ENCODE results near the gene ABRAXAS1.
"Not testable (repeated sequence)": the region's sequence is repeated elsewhere in the genome, so short reads cannot be mapped to it uniquely, and the experiment has no call there.

ABRAXAS1 gene

GRCh38 chr4:83484500-83485461 lies at the start of gene ABRAXAS1:
TSS of gene ABRAXAS1 (minus strand) at chr4:83485100. CDS start at chr4:83485072, 28 bp downstream.
- DNase-seq, result peak; percentile 96

DNA sequence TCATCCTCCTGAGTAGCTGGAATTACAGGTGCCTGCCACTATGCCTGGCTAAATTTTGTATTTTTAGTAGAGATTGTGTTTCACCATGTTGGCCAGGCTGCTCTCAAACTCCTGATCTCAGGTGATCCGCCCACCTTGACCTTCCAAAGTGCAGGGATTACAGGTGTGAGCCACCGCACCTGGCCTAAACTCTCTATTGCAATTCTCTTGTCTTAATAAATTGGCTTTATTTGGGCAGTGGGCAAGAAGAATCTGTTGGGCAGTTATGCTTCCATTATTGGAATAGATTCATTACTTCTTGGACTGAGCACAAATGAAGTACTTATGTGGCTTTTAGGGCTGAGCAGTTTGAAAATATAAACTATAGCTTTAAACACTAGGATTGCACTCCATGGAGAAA lies 42.8 kb upstream of the ABRAXAS1 start:
- no peak for DNase-seq

GRCh38 chr4:83522239-83522638 lies 37.3 kb upstream of the ABRAXAS1 start:
- no peak for DNase-seq

DNA sequence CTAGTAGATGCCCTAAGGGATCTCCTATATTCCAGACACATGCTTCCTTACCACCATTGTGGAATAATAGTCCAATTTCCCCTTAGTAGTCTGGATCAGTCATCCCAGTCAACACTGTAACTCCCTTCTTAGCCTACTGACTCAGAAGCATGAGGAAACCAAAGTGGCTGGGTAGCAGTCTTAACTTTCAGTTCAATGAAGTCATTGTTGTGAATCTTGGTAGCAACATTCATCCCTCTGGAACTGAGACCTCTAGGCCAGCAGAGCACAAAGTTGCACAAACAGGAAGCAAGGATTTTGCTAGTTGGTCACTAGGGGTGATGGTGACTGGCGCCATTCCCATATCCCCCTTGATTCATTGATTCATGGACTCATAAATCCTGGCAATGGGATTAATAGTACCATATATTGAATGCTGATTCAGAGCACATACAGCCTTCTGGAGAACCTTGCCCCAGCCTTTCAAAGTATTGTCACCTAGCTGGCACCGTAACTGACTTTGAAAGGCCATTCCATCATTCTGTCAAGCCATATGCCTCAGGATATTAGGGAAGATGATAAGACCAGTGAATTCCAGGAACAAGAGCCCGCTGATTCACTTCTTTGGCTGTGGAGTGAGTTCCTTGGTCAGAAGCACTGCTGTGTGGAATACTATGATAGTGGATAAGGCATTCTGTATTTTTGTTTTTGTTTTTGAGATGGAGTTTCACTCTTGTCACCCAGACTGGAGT lies 31.3 kb upstream of the ABRAXAS1 start:
- no peak for DNase-seq

DNA sequence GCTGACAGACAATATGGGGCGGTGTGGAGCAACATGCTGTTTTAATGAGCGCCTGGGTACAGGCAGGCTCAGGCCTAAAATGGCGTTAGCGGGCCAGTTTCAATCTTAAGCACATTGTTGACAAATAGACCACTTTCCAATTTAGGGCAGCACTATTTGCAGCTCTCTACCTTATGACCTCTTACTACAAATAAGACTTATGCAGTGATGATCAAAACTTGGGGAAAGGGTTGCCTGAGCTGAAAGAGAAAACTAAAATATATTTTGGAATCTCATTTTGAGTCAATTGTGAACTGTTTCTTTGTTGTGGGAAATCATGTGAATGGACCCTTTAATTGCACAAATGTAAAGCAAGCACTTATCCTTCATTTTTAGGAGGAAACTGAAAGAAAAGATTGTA lies 25.5 kb upstream of the ABRAXAS1 start:
- DNase-seq, result no peak

DNA sequence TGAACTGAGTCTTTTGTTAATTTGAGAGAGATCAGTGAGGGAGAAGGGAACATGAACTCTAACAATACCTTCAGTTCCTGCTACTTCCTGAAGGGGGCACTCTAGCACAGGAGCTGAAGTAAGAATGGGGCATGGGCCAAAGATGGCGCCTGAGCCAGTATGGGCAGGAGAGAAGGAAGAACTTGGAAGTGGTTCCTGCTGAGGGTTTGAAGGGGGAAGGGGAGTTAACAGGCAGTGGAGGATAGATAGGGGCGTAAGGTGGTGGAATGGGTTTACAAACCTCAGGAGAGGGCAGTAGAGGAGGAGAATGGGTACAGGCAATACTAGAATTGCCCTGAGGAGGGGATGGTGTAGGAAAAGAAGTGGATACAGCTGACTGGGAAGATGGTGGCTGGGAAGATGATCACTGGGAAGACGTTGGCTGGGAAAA lies 24.3 kb upstream of the ABRAXAS1 start:
- DNase-seq, result peak; percentile 46

- no peak for DNase-seq
These were observed 20.1 kb upstream of the ABRAXAS1 start for GRCh38 chr4:83504996-83505395.

DNA sequence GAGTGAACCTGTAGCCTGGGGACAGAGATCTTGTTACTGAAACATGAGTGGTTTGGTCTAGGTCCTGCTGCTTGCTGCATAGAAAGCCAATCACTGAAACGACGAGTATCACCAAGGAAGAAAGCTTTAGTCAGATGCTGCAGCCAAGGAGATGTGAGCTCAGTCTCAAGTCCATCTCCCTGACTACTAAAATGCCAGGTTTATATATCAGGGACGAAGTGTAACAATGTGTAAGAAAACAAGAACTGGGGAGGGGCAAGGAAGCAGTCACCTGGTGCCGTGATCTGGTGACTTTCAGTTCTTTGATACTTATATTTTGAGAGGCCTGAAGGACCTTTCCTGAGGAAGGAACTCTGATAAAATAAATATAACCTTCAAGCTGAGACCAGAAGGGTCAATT lies 19.6 kb upstream of the ABRAXAS1 start:
- DNase-seq, result no peak

DNA sequence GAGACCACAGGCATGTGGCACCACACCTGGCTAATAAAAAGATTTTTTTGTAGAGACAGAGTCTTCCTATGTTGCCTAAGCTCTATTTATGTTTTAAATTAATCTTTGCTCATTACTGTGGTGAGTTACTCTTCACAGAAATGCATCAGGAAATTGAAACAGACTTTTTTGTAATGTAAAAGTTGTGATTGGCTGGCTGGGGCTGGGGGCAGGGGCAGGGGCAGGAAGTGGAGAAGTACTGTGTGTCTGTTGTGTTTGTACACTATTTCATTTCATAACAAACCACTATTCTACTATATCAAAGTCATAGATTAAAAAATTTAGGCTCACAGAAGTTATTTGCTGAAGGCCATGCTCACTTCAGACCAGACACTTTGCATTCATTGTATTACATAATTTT lies 19.1 kb upstream of the ABRAXAS1 start:
- DNase-seq, result peak; percentile 25

GRCh38 chr4:83501671-83502070 lies 16.8 kb upstream of the ABRAXAS1 start:
- not testable (repeated sequence) for DNase-seq

GRCh38 chr4:83498187-83498586 lies 13.3 kb upstream of the ABRAXAS1 start:
- no peak for DNase-seq

DNA sequence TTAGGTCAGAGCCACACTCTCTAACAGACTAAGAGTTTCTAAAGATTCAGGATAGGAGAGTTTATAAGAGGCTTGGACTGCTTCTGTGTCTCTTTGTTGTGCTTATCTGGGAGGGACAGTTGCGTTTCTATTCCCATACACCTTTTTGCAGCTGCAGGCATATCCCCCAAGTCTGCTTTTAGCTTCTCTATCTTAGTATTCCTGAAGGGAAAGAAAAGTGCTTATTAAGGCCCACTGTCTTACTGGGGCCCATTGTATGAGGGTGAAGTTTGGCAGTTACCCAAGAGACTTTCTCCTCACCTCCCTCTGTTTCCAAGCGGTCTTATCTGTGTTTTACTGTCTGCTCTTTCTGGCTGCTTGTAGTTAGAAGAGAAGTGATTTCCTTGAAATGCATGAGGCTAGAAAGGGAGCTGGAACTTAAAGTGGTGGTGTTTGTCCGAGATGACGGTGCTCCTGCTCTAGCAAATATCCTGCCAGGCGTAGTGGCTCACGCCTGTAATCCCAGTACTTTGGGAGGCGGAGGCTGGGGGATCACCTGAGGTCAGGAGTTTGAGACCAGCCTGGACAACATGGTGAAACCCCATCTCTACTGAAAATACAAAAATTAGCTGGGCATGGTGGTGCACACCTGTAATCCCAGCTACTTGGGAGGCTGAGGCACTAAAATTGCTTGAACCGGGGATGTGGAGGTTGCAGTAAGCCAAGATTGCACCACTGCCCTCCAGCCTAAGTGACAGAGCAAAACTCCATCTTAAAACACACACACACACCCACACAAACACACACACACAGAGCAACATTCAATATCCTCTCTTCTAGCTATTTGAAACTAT lies 11.4 kb upstream of the ABRAXAS1 start:
- not testable (repeated sequence) for DNase-seq

DNA sequence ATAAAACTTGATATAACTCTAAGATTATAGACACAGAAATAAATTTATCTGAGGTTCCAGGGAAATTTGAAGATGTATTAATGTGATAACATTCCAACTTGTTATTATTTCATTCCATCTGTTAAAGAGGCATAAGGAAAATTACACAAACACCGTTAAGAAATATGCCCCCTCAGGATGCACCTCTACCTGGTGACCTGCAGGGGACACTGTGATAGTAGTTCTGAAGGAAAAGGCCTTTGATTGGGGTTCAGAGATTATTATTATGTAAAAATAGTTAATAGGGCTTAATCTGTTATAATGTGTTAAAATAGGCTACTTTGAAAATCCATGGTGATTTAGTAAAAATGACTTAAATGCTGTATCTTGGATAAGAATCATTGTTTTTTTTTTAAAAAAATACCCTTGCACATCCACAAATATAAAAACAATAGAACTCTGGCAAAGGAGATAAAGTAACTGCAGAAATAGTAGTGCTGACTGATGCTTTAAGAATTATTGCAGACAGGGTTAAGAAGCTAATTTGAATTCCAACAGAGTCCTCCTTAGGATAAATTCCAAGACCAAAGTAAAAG lies 6.1 kb upstream of the ABRAXAS1 start:
- DNase-seq, result no peak

- DNase-seq, result no peak
These were observed 4.9 kb upstream of the ABRAXAS1 start for GRCh38 chr4:83489711-83490326.

DNA sequence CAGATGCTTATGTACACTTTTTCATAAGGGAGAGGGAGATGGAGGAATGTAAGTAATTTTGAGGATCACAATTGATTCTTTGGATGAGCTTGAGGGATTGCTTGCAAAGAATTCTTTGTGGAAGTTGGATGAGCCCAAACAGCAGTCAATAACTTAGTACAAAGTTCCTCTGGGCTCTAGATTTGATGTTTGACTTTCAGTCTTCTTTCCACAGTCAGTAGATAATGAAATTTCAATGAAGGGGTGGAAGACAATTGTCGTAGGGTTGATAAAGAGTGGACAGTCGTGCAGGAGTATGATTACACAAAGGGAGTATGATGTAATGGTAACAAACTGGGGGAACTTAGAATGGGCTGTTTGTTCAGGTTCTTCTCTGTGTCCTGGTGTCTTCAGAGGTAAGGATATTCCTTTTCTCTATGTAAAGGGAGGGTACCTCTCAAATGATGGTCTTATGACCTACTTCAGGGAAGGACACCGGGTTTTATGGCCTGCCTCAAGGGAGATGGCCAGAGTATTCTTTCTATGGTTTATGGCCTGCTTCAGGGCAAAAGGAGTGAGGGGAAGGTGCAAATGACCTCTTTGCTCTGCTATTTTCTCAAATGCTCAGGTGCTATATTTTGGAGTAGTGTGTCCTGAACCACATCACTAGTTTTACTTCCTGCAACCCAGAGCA lies 1.7 kb upstream of the ABRAXAS1 start:
- DNase-seq, result no peak

- no peak for DNase-seq
These were observed 10.9 kb downstream of the ABRAXAS1 start for GRCh38 chr4:83473966-83474365.

DNA sequence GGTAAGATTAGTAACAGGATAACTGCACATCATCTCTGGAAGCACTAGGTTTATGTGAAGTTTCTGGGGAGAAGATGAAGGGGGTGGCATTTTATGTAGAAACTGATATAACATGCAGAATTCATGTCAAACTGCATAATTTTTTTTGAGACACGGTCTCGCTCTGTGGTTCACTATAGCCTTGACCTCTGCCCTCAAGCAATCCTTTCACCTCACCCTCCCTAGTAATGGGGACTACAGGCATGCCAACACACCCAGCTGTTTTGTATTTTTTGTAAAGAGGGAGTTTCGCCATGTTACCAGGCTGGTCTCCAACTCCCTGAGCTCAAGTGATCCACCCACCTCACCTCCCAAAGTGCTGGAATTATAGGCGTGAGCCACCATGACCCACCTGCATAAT lies 11.5 kb downstream of the ABRAXAS1 start:
- no peak for DNase-seq

DNA sequence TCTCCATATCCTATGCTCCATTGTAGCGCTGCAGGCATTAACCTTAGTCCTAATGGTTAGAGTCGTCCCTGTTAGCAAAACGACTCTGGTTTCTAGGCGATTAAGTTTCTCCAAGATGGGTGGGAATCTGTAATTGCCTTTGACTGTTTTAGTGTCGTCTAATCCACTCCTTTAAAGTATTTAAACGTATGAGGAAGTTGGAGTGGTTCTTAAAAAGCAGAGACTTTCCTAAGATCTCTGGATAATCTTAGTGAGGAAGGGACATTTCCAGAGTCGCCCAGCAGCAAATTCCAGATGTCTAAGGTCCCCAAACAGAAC lies 28.8 kb downstream of the ABRAXAS1 start:
- DNase-seq, result no peak

DNA sequence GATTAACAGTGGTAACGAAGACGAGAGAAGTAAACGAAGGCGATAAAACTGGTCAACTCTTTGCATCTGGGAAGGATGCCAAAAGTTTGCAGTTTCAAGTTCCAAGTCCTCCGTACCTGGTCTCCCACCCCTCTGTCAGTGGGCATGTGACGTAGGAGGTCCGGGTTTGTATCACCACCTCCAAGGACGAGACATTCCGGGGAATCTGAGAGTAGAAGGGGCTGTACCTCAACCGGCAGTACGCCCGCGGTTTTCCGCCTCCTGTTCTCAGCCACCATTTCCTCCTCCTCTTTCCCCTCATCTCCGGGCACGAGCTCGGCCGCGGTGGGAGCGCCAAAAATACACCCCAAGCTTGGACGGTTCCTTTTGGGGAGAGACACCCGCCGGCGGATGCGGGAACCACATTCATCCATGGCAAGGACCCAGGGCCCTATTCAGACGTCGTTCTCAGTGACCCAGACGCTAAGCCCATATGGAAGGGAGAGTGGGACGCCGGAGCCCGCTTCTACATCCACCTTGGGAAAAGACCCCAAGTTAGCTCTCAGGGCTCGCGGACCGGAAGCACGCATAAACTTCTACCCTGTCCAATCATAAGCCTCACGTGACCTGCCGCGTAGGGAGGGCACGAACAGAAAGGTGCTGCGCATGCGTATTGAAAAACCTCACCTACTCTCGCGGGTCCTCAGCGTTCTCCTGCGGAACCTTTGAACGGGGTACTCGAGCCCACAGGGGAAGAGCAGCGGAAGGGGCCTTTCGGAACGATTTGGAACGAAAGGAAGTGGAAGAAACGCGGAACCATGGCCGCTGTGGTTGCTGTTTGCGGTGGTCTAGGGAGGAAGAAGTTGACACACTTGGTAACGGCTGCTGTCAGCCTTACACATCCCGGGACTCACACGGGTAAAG lies 29.4 kb downstream of the ABRAXAS1 start, which contains the start of the genes HELQ and MRPS18C:
HELQ (minus strand) TSS at position 543 of the 903 bp plus-strand sequence; CDS start at position 413, 130 bp downstream.
MRPS18C (plus strand) TSS at position 778 of the 903 bp plus-strand sequence; CDS start at position 798, 20 bp downstream.
- peak; percentile 94 for DNase-seq

GRCh38 chr4:83454686-83455085 lies 30.2 kb downstream of the ABRAXAS1 start:
- no peak for DNase-seq
